ENCODE results near the gene ATP1A2. TPM values are rescaled to one million over a fixed set of nuclear protein-coding genes. Genes with fewer than 3 reads are reported as not detected.

ATP1A2 gene
- total and polyA plus RNA-seq, 2 of the 8 experiments (the other 6 are each of a cell fraction or from before 2014, with no cell fraction given): 39.7 to 40.8 TPM

DNA sequence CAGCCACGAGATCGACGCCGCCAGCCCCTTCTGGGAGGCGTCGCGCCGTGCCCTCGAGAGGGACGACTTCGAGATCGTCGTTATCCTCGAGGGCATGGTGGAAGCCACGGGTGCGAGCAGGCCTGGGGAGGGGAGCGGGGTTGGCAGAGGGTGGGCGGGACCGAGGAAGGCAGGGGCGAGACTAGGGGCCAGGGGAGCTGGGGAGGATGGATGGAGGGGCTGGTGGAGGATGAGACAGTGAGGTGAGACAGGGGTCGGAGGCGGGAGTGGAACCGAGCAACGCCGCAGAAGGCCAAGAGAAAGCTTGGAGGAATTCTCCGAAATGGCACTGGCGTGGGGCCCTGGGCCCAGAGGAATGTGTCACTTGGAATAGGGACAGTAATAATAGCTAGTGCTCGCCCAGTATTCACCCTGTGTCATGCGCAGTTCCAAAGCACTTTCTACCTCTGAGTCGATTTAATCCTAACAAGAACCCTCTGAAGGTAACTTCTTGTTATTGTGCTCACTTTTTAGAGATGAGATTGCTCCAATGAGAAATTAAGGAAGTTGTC, 30.7 kb upstream of the ATP1A2 start:
- peaks cover 0 to 42% (median 30%) of the 10 kb centered on the region in 4 experiments; a peak in 6 of 7 replicates for H3K27me3 ChIP-seq (replicated peaks in 1 of 4; ENCODE audit: control insufficient read depth in 3 of 4, extremely low read depth in 1 of 4, insufficient read depth in 3 of 4, low read length in 3 of 4)

More for the DNA sequence above, 30.7 kb upstream of the ATP1A2 start:
- Histone ChIP-seq H3K56ac (replicated peaks; ENCODE audit: insufficient read length, low read depth, low read length) (no peak overlapping the region), H3K36me3 (ENCODE audit: control insufficient read depth in 2 of 4, insufficient read depth in 4 of 4, low read length in 3 of 4) (peaks cover 0 to 5% (median 0%) of the 10 kb centered on the region in 4 experiments; a peak in 1 of 8 replicates), H4K8ac (ENCODE audit: extremely low read depth, insufficient read depth, low read length) (no peak overlapping the region), H2BK15ac (ENCODE audit: low read length) (peak overlapping the region; percentile 92; the same call in 1 of the 2 replicates), H2AK5ac (ENCODE audit: low read depth, low read length) (peak overlapping the region; percentile 49; the same call in 1 of the 2 replicates), H4K5ac (ENCODE audit: insufficient read length, low read depth, low read length) (no peak overlapping the region), H2BK12ac (ENCODE audit: low read depth, low read length) (peak overlapping the region; percentile 93; the same call in 1 of the 2 replicates), H3K23ac (ENCODE audit: insufficient read length) (no peak overlapping the region), H3K27ac (ENCODE audit: low read depth, low read length) (no peak overlapping the region), H4K91ac (replicated peaks; ENCODE audit: insufficient read length, low read length) (peak overlapping the region; percentile 36), H2BK20ac (ENCODE audit: low read length) (peak overlapping the region; percentile 49; the same call in 1 of the 2 replicates), H2BK120ac (replicated peaks; ENCODE audit: low read depth, low read length) (no peak overlapping the region), H3K14ac (ENCODE audit: insufficient read length) (no peak overlapping the region), H3K4me3 (ENCODE audit: extremely low read depth in 1 of 4, insufficient read depth in 2 of 4, low read depth in 3 of 4, low read length in 4 of 4) (no peak overlapping the region), H3K9me3 (ENCODE audit: insufficient read depth in 2 of 2, low read depth in 1 of 2, low read length in 1 of 2) (peaks cover 0 to 4% of the 10 kb centered on the region in 2 experiments; a peak in 1 of 4 replicates), H3K4me2 (ENCODE audit: insufficient read depth in 1 of 2, low read depth in 2 of 2, low read length in 2 of 2) (peak overlapping the region in 1 of 2 experiments; percentile 16; a peak in 1 of 4 replicates), H3K18ac (ENCODE audit: extremely low read depth, low read length) (no peak overlapping the region), H2BK5ac (ENCODE audit: low read depth, low read length) (peak overlapping the region; percentile 64; the same call in 1 of the 2 replicates), H3K79me2 (ENCODE audit: control insufficient read depth in 1 of 2, insufficient read depth in 2 of 2, low read length in 2 of 2) (no peaks in the 10 kb centered on the region), H2AFZ (ENCODE audit: low read length) (no peak overlapping the region), H4K20me1 (replicated peaks in 1 of 2; ENCODE audit: control insufficient read depth in 1 of 2, insufficient read depth in 2 of 2, low read length in 2 of 2) (no peaks in the 10 kb centered on the region), H3K79me1 (ENCODE audit: low read depth, low read length) (no peaks in the 10 kb centered on the region), H3K4ac (replicated peaks; ENCODE audit: insufficient read length, low read depth, low read length) (no peak overlapping the region), H3K23me2 (ENCODE audit: low read depth, low read length) (no peaks in the 10 kb centered on the region; the same call in 1 of the 2 replicates), H3K9ac (replicated peaks in 1 of 4; ENCODE audit: extremely low read depth in 1 of 4, low read depth in 3 of 4, low read length in 3 of 4) (no peak overlapping the region), H3K4me1 (replicated peaks in 1 of 4; ENCODE audit: control insufficient read depth in 3 of 4, insufficient read depth in 4 of 4, low read length in 3 of 4) (peaks cover 0 to 5% (median 3%) of the 10 kb centered on the region in 4 experiments; a peak in 4 of 7 replicates)
- POLR2A ChIA-PET (ENCODE audit: partially characterized antibody): interaction anchor here (1.0 to 4.6 kb wide), 5 partner anchors 8 to 111 kb away, joined by 3 to 39 read pairs (median 4); partner anchors contain the start of gene IGSF8
- TF ChIP-seq JUND (IDR thresholded peaks at IDR 0.05; ENCODE audit: low read length) (no peak), TCF12 (IDR thresholded peaks at IDR 0.05; ENCODE audit: low read depth, low read length) (no peak), SIRT6 (IDR thresholded peaks at IDR 0.05; ENCODE audit: low read length) (no peak), RNF2 (IDR thresholded peaks at IDR 0.05; ENCODE audit: borderline replicate concordance, low read depth, low read length, missing control alignments, poor library complexity, severe bottlenecking) (peak; percentile 1), CBX5 (IDR thresholded peaks at IDR 0.05; ENCODE audit: low read depth, low read length) (no peak), GABPA (IDR thresholded peaks at IDR 0.05; ENCODE audit: borderline replicate concordance, insufficient read depth, low read length) (no peak), PHF8 (conservative IDR thresholded peaks at IDR 0.05; ENCODE audit: low read depth, low read length) (no peak)
- CTCF ChIA-PET (ENCODE audit: partially characterized antibody): interaction anchor here (0.5 to 50.1 kb wide), 27 partner anchors 11 to 886 kb away, joined by 3 to 1874 read pairs (median 6); partner anchors contain the start of genes ATP1A2, CASQ1, IGSF8 and KCNJ10
- DNase-seq (ENCODE audit: low read depth in 1 of 2, low spot score in 2 of 2) (no peak), FAIRE-seq (no peak)
- 96% methylated on average over 23 of the region's 30 CpGs; no CpG with 5 or more reads in 1 of the 2 experiments for WGBS, 2 experiments (ENCODE audit: extremely low coverage in 1 of 2, insufficient coverage in 1 of 2, insufficient read length in 1 of 2, insufficient replicate concordance in 2 of 2, low coverage in 1 of 2, low lambda C conversion rate in 2 of 2, missing lambda C conversion rate in 1 of 2)
